Esophagus squamous epithelium (tissue), 4 donors: ENCODE measurements around the gene MBP.

Source experiments
- CTCF ChIP-seq, 6 experiments: fragments of 450-650 bp in 4 of 6; fragments of 200-600 bp in 2 of 6; sonication (generic) in 2 of 6; IDR thresholded peaks; one replicate each; pipeline ENCODE4 v1.5.1; 2016 to 2019; ENCODE audit warnings: antibody characterized with exemption in 6 of 6, mild to moderate bottlenecking in 4 of 6, moderate library complexity in 4 of 6
- POLR2A ChIP-seq, 4 donors: fragments of 450-650 bp; IDR thresholded peaks; one replicate each; pipeline ENCODE4 v1.6.1; 2017; ENCODE audit warnings: antibody characterized with exemption in 4 of 4, mild to moderate bottlenecking in 4 of 4, moderate library complexity in 3 of 4

- no peak for TF ChIP-seq CTCF (IDR thresholded peaks at IDR 0.05)
- TF ChIP-seq POLR2A (IDR thresholded peaks at IDR 0.05) = no peak
These were observed 17.2 kb downstream of the MBP start for GRCh38 chr18:77115192-77115953.
